Astrocyte of the hippocampus (primary cell): ENCODE data around the gene PLD4.
"Not testable (repeated sequence)": the region's sequence is repeated elsewhere in the genome, so short reads cannot be mapped to it uniquely, and the experiment has no call there.

ENCODE experiments used
- DNase-seq: peaks from one replicate; pipeline ENCODE4 v3.0.0; 2011; ENCODE audit warnings: low read depth, low spot score

The PLD4 gene, protein sequence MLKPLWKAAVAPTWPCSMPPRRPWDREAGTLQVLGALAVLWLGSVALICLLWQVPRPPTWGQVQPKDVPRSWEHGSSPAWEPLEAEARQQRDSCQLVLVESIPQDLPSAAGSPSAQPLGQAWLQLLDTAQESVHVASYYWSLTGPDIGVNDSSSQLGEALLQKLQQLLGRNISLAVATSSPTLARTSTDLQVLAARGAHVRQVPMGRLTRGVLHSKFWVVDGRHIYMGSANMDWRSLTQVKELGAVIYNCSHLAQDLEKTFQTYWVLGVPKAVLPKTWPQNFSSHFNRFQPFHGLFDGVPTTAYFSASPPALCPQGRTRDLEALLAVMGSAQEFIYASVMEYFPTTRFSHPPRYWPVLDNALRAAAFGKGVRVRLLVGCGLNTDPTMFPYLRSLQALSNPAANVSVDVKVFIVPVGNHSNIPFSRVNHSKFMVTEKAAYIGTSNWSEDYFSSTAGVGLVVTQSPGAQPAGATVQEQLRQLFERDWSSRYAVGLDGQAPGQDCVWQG

DNA sequence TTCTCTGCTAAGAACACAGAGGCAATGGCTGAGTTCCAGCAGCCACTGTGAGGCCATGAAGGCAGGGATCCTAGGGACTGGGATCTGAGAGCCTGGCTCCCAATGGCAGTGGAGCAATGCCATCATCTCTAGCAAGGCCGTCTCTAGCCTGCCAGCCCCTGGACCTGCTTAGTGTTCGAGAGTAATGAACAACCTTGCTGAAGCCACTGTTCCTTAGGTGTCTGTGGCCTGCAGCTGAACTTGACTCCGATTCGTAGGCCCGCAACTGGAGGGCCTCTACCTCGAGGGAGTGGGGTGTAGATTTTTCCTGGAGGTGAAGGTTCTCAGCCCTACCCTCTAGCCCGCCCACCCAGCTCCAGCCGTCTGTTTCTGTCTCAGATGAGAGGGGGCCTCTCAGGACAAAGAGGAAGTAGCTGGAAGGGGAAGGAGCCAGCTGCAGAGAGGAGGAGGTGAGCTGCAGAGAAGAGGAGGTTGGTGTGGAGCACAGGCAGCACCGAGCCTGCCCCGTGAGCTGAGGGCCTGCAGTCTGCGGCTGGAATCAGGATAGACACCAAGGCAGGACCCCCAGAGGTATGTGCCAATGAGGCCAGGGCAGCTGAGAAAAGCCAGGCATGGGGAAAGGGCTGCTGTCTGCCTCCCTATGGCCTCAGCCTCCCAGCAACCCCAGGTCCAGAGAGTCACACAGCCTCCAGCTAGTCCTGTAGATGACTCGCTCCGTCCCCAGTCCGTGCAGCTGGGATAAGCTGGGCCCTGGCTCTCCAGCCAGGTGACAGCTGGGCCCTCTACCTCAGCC is at the start of gene PLD4:
Gene PLD4, plus strand, starts transcription at position 459 of the 793 bp plus-strand sequence. CDS start 2,262 bp downstream, outside the sequence.
- DNase-seq, result no peak

DNA sequence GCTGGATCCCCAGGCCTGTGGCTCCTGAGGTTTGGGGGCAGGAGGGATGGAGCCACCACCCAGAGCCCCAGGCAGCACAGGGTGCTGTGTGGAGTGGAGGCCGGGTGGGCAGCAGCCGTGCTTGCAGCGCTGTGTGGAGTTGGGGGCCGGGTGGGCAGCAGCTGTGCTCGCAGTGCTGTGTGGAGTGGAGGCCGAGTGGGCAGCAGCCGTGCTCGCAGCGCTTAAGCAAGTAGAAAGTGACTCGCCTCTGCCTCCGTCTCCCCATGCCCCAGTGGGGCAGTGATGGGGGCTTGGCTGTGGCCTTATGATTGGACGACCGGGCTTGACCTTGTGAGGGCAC is 49.3 kb upstream of the PLD4 start:
- no peak for DNase-seq

DNA sequence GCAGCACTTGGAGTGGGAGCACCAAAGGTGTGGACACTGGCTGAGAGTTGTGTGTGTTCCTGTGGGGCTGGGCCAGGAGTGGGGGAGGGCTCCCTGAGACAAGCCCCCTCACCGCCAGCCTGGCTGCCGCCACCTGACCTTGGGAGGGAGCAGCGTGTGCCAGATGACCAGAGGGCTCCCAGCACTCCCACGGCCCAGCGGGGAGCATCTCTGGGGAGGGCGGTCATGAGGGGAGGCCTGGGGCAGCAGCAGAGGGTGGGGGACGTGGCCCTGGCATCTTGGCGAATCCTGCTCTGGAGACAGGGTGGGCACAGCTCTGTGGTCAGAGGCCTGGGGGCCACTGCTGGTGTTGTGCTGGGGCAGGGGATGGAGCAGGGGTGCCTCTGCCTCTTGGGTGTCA is 48.9 kb upstream of the PLD4 start:
- DNase-seq, result no peak

DNA sequence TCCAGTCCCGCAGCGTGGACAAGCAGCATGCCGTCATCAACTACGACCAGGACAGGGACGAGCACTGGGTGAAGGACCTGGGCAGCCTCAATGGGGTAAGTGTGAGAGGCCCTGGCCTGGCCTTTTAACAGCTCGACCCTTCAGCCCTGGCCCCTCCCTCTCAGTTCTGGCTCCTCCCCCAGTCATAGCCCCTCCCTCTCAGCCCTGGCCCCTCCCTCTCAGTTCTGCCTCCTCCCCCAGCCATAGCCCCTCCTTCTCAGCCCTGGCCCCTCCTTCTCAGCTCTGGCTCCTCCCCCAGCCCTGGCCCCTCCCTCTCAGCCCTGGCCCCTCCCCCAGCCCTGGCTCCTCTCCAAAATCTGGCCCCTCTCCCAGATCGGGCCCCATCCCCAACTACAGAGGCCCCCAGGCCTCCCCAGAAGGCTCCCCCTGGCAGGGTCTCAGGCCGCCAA is 48.4 kb upstream of the PLD4 start:
- peak; percentile 54 for DNase-seq

DNA sequence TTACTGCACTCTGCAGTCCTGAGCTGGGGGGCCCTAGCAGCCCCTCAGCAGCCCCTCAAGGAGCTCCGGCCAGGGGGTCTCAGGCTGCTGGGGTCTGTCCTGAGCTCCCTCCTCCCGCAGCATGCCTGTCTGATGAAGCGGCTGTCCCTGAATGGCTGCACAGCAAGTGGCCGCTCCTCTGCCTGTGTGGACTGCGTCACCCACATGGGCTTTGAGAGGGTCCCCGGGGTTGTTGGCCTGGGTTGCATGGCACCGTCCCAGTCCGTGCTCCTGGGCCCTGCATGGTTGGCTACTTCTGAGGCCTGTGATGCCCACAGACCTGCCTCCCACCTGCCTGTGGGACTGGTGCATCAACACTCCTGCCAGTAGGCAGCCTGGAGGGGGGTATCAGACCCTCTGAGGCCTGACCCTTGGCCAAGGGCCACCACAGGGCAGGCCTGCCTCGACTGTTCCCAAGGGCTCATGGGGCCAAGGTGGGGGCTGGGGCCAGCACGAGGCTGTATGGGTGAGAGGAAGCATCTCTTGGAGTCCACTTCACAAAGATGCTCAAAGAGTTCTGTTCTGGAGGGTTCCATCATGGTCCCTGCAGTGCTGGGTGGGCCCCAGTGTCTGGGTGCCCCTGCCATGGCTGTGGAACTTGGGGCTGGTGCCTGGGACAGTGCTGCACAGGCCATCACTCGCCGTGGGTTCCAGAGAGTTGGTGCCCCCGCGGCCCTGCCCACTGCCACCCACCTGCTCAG is 47.4 kb upstream of the PLD4 start:
- DNase-seq, result no peak

DNA sequence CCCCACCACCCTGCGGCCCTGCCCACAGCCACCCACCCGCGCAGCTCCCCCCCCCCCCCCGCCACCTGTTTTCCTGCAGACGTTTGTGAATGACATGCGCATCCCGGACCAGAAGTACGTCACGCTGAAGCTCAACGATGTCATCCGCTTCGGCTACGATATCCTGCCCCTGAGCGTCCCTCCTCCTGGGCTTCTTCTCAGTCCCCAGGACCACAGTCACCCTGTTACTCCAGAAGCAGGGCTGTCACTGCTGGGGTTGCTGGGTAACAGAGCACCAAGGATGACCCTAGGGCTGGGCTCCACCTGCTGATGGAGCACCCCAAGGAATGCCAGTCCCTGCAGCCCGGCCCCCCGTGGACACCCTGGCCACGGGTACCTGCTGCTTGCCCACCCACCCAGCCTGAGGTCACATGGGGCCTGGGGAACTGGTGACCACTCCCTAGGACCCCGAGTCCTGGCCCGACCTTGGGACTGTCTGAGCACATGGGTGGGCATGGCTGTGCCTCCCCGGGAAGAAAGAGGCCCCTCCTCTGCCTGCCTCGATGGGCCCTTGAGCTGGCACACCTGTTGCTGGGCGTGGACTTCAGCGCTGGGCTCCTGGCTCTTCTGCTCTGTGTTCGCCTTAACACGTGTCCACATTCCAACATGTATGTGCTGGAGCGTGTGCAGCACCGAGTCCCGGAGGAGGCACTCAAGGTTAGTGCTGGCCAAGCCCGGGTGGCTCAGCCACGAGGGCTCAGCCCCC is 46.7 kb upstream of the PLD4 start:
- no peak for DNase-seq

DNA sequence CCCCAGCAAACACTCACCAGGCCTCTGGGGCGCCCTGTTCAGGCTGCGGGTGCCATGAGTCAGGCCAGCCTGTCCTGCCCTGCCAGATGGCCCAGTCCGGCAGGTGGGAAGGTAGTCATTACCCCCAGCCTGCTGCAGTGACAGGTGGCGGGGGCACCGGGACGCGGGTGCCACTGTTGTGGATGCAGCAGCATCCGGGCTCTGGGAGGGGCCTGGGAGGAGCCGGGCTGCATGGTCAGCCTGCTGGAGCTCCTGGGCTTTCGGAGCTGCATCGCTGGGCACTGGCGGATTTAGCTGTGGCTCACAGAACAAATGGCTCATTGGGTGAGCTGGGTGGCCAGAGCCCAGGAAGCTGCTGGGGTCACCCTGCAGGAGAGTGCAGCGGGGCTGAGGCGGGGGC is 46.1 kb upstream of the PLD4 start:
- no peak for DNase-seq

DNA sequence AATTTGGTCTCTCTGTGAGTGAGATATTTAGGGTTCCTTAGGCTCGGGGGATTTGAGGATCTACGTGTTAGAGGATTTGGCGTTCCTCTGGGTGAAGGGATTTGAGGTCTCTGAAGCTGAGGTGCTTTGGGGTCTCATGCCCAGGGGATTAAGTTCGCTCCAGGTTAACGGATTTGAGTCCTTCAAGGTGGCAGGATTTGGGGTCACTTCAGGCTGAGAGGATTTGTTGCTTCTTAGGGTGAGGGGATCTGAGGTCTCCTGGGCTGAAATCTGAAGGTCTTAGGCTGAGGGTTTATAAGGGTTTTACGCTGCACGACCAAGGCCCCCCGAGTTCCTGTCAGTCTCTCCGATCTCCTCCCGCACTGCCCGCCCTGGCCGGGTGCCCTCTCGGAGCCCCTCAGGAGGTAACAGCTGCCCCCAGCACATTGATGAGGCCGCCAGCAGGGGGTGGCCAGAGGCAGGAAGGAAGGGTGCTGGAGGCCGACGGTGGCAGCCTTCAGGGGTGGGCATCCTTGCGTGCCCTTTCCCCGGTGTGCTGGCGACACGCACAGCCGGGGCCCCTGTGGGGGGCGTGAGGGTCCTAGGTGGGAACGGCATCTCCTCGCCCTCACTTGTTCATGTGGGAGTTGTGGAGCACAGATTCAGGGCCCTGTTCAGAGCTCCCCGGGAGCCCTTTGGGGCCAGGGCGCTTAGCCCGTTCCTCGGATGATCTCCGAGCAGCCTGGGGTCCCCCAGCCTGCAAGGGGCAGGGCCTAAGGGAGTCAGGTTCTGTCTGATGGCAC is 45.3 kb upstream of the PLD4 start:
- DNase-seq, result no peak

DNA sequence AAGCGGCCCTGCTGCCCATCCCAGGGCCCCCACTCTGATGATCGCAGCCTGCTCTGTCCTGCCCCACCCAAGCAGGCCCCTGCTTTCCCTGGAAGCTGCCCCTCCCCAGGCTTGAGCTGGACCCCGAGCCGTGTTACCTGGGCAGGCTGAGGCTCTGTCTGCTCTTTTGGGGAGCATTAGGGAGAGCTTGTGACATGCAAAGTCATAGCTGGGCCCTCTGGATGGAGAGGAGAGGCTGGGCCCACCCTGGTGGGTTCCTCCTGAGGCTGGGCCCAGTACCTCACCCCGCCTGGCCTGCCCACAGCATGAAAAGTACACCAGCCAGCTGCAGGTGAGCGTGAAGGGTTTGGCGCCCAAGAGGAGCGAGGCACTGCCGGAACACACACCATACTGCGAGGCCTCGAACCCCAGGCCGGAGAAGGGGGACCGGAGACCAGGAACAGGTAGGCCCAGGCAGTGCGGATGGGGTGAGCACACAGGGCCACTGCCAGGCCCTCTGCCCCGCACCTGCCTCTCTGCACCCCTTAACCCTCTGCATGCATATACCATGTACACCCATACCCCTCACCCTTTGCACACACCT is 44.6 kb upstream of the PLD4 start:
- no peak for DNase-seq

DNA sequence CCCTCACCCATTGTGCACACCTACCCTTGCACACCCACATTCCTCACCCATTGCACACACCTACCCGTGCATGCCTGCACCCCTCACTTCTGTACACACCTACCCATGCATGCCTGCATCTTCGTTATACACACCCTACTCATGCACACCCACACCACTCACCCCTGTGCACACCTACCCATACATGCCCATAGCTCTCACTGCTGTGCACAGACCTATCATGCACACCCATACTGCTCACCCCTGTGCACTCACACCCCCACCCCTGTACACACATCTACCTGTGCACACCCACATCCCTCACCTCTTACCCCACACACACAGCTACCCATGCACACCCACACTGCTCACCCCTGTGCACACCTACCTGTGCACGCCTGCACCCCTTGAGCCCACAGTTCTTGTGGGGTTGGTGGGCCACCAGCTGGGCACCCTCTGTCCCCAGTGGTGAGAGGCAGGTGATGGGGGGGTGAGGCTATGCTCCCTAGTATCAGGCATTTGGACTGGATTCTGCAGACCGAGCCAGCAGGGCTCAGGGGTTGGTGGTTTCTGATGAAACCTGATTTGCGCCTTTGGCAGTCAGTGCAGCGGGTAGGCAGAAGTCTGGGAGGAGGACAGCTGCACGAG is 44.0 kb upstream of the PLD4 start:
- DNase-seq, result no peak

DNA sequence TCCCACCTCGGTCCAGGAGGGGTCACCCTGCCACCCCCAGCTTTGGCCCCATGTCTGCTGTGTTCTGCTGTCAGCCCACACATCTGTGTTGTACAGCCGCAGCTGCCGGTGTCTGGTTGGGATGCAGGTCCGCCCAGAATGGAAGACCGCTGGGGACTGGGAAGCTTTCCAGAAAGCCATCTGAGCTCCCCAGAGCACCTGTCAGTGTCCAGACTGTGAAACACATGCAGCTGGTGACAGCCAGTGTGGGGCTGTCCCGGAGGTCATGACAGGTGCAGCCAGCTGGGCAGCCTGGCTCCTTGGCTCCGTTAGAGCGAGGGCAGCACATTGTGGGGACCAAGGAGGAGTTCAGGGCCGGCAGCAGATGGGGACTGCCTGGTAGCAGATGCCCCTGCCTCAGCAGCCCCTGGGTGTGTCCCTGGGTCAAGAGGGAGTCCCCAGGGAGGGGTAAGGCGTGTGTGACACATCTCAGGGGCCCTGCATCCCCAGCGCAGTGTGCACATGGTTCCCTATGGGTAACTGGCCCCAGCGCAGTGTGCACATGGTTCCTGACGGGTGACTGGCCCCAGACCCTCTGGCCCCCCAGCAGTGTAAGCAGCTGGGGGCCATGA is 43.2 kb upstream of the PLD4 start:
- DNase-seq, result no peak

DNA sequence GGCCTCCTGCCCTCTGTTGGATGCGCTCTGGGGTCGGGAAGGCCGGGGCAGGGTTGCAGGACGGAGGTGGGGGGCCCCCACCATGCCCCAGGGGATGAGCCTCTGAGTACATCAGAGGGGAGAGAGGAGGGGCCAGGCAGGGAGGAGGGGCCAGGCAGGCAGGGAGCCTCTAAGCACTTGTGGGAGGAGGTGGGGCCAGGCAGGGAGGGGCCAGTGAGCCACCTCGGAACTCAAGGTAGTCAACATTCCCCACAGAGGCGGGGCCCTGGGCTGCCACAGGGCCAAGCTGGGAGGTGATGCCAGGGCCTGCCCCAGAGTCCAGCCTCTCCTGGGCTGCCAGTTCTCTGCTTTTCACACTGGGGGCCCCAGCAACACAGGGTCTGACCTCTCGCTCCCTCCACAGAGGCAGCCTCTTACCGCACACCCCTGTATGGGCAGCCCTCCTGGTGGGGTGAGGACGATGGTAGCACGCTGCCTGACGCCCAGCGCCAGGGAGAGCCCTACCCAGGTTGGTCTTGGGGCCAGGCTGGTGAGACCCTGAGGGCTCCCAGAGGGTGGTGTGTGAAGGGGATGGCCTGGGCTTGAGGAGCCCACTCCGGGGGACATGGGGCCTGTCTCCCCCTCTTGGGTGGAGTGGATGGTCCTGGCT is 42.2 kb upstream of the PLD4 start:
- peak; percentile 50 for DNase-seq

DNA sequence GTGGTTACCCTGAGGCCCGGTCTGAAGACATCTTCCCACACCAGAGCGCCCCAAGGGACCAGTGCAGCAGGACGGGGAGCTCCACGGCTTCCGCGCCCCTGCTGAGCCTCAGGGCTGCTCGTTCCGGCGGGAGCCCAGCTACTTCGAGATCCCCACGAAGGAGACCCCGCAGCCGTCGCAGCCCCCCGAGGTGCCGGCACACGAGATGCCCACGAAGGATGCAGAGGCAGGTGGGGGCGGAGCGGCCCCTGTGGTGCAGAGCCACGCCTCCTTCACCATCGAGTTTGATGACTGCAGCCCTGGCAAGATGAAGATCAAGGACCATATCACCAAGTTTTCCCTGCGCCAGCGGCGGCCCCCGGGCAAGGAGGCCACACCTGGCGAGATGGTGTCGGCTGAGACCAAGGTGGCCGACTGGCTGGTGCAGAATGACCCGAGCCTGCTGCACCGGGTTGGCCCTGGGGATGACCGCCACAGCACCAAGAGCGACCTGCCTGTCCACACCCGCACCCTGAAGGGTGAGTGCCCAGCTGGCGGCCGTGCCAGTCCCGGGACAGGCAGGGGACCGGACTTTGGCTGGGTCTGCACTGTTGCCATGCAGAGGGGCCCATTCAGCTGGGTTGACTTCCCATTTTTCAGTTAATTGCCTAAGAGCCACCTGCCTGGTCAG is 41.6 kb upstream of the PLD4 start:
- DNase-seq, result no peak

DNA sequence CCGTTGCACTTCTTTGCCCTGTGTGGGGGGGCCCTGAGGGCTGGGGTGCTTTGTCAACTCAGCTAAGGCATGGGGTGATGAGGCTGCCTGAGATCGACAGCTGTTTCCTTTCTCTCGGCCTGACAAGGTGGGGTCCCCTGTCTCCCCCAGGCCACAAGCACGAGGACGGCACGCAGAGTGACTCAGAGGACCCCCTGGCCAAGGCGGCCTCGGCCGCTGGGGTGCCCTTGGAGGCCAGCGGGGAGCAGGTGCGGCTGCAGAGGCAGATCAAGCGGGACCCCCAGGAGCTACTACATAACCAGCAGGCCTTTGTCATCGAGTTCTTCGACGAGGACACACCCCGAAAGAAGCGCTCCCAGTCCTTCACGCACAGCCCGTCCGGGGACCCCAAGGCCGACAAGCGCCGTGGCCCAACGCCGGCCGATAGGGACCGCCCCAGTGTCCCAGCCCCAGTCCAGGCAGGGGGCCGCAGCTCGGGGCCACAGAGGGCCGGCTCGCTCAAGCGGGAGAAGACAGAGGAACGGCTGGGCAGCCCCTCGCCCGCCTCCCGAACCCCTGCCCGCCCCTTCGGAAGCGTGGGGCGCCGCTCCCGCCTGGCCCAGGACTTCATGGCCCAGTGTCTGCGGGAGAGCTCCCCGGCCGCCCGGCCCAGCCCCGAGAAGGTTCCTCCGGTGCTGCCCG is 40.9 kb upstream of the PLD4 start:
- DNase-seq, result no peak

DNA sequence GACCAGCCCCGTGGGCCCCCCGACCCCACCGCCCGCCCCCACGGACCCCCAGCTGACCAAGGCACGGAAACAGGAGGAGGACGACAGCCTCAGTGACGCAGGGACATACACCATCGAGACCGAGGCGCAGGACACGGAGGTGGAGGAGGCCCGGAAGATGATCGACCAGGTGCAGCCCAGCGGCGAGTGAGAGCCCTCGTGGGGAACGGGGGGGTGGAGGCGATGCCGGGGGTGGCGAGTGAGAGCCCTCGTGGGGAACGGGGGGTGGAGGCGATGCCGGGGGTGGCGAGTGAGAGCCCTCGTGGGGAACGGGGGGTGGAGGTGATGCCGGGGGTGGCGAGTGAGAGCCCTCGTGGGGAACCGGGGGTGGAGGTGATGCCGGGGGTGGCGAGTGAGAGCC is 40.3 kb upstream of the PLD4 start:
- not testable (repeated sequence) for DNase-seq

DNA sequence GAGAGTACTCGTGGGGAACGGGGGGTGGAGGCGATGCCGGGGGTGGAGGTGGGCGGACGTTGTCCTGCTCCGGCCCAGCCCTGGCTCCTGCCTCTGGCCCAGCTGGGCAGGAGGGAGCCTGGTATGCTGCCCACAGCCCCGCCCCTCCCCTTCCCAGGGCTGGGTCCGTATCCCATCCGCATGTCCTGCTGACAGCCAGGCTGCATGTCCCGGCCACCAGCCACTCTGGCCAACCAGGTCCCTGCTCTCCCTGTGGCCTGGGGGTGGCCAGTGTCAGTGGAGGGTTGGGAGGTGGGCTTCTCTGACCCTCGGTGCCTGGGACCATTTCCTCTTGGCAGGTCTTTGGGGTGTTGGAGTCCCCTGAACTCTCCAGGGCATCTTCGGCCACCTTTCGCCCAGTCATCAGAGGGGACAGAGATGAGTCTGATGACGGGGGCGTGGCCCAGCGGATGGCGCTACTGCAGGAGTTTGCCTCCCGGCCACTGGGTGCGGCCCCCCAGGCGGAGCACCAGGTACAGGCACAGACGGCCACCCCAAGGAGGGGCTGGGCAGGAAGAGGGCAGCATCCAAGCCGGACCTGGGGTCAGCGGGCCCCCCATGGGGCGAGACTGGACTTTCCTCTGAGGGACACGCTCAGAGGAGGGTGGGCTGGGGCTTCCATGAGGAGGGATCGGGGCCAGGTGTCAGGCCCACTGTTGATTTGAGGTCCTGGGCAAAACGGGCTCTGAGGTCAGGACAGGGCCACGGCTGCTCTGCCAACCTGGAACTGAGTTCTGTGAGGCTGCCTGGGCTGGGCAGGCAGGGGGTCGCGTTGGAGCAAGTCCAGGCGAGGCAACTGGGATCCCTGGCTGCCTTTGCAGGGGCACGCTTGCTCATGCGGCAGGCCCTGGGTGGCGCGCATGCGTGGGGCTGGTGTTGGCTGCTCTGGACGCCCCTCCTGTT is 39.4 kb upstream of the PLD4 start:
- DNase-seq, result no peak
